ENCODE data around the gene HECTD4. TPM values are rescaled to one million over a fixed set of nuclear protein-coding genes. Genes with fewer than 3 reads are reported as not detected.

HECTD4 gene
- total RNA-seq, 4 donors from 2014 or later, result 28.2 to 54.4 (median 33.7) TPM

GRCh38 chr12:112346194-112346593 is 36.0 kb downstream of the HECTD4 start:
- TF ChIP-seq CTCF (IDR thresholded peaks at IDR 0.05; ENCODE audit: low read depth), result no peak

- TF ChIP-seq CTCF (IDR thresholded peaks at IDR 0.05; ENCODE audit: low read depth), result no peak
Observed at GRCh38 chr12:112344220-112344619, 38.0 kb downstream of the HECTD4 start.

- TF ChIP-seq CTCF (IDR thresholded peaks at IDR 0.05; ENCODE audit: low read depth), result no peak
Observed at GRCh38 chr12:112342587-112342986, 39.6 kb downstream of the HECTD4 start.

GRCh38 chr12:112341046-112341825 is 41.0 kb downstream of the HECTD4 start:
- no peak for TF ChIP-seq CTCF (IDR thresholded peaks at IDR 0.05; ENCODE audit: low read depth)

GRCh38 chr12:112340230-112340629 is 42.0 kb downstream of the HECTD4 start:
- TF ChIP-seq CTCF (IDR thresholded peaks at IDR 0.05; ENCODE audit: low read depth), result no peak

GRCh38 chr12:112333019-112333418 is 49.2 kb downstream of the HECTD4 start:
- TF ChIP-seq CTCF (IDR thresholded peaks at IDR 0.05; ENCODE audit: low read depth), result no peak

- TF ChIP-seq CTCF (IDR thresholded peaks at IDR 0.05; ENCODE audit: low read depth), result no peak
Observed at GRCh38 chr12:112331886-112332285, 50.3 kb downstream of the HECTD4 start.
